HG03139 (cell line): ENCODE results near the gene UAP1L1.

Experiments used
- ATAC-seq: cut with Tn5 transposase; IDR thresholded peaks from one replicate; pipeline ENCODE4 v1.9.1; 2021; ENCODE audit not compliant: unreplicated experiment

The UAP1L1 gene

DNA sequence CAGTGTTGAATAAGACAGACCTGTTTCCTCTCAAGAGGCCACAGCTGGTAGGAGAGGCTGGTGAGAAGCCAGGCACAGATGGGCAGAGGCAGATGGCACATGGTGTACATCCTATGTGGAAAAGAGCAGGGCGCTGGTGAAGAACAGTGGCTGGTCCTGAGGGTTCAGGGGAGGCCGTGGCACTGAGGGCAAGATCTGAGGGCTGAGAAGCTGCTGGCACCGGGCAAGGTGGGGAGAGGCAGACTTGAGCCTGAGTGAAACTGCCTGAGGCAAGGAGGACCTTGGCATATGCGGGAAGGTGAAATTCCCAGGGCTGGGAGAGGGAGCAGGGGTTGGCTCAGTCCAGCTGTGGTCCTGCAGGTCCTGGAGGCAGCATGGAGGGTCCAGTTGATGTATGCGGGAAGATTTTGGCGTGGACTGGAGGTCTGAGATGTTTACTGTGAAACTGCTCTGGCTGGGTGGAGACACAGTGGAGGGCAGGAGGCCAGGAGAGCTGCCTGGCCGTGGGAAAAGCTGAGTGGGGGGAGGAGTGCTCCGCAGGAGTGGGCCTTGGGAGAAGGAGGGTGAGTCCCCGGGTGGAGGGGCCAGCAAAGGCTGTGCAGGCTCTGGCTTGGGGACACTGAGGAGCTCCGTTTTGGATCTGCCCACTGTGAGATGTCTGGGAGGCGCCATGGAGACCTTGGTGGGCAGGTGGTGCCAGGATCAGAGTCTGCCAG, 12.1 kb downstream of the UAP1L1 start:
- no peak for ATAC-seq

- peak; percentile 60 for ATAC-seq
These were observed 18.6 kb downstream of the UAP1L1 start for GRCh38 chr9:137095664-137096517.

DNA sequence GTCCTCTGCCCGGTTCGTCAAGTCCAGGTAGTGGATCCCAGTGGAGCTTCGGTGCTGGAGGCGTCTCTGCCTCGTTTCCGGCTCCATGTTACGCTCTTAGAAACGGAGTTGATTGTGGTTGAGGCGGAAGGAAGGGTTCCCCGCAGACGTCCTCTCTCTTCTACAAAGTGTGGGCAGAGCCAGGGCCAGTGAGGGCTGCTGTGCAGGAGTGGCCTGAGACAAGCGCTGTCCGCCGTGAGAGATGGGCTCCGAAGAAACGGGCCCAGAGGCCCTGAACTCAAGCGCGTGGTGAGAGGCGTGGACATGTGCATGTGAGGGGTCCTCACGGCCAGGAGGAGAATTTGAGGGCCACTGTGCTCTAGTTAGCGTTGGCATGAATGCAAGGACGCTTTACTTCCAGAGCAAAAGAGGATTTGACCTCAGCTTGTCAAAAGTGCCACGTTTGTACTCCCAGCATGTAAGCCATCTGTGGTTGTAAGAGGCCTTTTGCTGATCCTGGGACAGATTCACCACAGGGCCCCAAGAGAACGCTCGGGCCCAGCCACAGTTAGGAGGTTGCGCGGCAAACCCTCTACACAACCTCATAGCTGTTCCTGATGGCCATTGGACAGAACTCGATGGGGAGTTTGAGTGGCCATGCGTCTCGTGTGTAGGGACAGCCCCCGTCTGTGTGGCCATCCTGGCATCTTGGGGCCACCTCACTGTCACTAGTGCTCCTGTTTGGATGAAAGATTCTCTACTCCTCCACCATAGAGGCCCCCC, 19.6 kb downstream of the UAP1L1 start:
- no peak for ATAC-seq

- ATAC-seq = no peak
These were observed 20.6 kb downstream of the UAP1L1 start for GRCh38 chr9:137097761-137098462.

DNA sequence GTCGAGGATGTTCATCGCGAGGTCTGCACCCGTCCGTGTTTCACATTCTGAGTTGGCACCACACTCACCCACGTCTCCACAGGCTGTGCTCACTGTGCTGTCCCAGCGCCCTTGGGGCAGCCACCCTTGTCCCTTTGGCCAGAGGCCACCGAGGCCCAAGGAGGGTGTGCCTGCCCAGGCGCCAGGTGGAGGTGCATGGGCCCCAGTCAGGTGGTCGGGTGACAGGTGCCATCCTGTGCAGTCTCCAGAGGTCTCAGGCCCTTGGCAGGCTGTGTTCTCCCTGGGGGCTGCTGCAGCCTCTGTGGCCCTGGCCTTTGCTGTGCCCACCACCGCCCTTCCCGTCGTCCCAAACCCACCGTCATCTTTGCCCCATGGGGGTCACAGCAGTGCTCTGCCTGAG, 21.9 kb downstream of the UAP1L1 start:
- ATAC-seq = no peak

- ATAC-seq = no peak
These were observed 26.1 kb downstream of the UAP1L1 start for GRCh38 chr9:137103206-137103999.

DNA sequence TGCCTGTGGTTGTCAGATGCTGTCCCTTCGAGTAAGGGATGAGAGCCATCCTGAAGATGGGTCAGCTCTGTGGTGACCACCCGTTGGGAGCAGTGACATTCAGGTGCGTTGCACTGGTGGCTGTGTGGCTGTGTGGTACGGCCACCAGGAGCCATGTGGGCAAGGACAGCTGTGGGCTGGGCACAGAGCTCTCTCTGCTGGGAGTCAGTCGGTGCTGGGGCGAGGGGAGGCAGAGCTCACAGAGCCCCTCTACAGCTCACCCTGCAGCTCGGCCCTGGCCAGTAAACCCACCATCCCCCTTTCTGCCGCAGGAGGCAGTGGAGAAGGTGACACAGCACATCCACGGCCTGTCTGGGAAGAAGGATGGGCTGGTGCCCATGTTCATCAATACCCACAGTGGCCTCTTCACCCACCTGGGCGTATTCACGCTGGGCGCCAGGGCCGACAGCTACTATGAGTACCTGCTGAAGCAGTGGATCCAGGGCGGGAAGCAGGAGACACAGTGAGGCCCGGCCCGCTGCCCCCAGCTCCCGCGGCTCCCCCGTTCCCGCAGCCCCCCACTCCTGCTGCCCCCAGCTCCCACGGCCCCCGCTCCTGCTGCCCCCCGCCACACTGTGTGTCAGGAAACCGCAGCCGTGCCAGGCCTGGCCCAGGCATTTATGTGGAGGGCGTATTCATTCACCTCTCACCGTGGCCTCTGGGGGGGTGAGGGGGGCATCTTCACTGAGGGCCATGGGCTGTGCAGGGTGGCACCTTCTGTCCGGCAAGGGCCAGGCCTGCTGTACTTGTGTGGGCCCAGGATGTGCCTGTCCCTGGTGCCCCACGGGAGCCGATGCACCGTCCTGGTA, 28.7 kb downstream of the UAP1L1 start:
- no peak for ATAC-seq

GRCh38 chr9:137106662-137107250, 29.4 kb downstream of the UAP1L1 start:
- ATAC-seq = no peak

DNA sequence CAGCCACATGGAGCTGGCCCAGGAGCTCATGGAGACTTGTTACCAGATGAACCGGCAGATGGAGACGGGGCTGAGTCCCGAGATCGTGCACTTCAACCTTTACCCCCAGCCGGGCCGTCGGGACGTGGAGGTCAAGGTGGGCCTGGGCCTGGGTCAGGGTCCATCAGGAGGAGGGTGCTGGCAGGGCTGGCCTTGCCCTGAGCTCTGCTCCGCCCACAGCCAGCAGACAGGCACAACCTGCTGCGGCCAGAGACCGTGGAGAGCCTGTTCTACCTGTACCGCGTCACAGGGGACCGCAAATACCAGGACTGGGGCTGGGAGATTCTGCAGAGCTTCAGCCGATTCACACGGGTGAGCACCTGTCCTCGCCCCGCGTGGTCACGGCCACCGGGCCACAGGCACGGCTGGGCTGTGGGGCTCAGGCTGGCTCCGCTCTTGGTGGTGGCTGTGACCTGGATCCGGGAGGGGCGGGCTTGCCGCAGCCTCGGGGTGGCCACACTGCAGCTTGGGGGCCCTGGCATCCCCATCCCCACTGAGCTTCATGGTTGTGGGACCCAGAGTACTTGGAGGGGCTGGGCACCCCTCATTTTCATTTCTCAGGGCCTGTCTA, 30.1 kb downstream of the UAP1L1 start:
- no peak for ATAC-seq

- no peak for ATAC-seq
These were observed 30.7 kb downstream of the UAP1L1 start for GRCh38 chr9:137107982-137108381.

- ATAC-seq = no peak
These were observed 31.4 kb downstream of the UAP1L1 start for GRCh38 chr9:137108608-137109249.

DNA sequence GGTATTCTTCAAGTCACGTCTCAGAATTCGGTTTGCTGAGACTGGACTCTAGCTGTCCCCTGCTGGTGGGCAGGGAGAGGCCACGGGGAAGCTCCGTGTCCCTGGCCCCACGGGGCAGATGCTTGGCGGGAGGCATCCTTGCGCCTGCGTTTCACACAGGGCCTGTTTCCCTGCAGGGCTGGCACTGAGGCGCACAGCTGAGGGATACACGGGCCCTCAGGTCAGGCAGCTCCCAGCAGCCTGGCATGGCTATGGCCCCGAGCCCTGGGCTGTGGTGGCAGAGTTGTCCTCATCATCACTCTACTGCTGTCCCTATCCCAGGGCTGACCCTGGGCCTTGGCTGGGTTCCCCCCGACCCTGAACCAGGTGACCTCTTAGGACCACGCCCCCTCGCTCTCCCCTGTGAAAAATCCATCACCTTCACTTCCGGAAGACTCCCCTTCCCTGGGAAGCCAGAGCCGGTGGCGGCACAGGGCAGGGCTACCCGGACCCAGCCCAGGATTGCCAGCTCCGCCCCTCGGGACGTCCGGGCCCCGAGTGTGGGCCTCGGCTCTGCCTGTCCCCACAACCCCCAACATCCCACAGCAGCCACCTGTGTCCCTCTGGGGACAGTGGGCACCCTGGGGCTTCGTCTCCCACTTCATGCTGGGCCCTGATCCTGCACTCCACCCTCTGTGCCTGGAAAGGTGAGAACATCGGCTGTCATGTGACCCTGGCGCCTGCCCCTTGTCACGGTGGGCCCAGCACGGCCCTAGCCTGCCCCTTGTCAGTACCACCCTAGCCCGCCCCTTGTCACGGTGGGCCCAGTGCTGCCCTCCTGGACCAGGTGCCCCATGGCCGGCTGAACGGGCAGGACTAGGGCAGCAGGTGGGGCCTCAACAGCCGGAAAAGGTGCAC, 32.2 kb downstream of the UAP1L1 start:
- ATAC-seq = no peak

DNA sequence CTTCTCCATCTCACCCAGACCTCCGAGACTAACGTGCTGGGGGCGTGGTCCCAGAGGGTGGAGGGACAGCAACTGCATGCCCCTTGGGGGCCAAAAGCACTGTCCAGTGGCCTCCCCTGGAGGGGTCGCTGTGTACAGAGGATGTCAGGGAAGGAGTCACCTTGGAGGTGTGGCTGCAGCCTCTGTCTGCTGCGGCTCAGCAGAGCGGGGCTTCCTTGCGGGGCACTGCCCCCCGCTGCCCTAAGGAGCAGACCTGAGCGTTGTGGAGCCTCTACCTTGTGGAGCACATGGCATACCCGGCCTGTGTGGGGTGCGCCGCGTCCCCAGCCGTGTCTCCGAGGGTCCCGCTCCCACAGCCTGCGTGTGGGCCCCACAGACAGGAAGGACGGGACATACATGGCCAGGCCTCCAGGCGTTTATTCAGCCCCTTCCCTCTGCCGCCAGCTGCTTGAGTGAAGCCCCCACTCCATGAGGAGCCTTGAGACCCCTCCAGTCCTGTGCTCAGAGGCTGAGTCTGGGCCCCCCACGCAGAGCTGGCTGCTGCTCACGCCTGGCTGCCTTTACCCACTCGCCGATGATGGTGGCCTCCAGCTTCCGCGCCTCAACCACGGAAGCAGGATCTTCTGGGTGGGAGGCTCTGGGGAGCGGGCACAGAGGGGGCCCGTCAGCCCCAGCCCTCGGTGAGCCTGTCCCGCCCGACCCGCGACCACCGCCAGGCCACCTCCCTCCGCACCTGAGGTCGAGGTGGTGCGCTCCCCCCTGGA, 33.0 kb downstream of the UAP1L1 start:
- ATAC-seq = no peak

- ATAC-seq = no peak
These were observed 33.8 kb downstream of the UAP1L1 start for GRCh38 chr9:137110911-137111787.
